Body of pancreas (tissue), 4 donors: ENCODE data around the gene TMEM201. TPM values are rescaled to one million over a fixed set of nuclear protein-coding genes. Genes with fewer than 3 reads are reported as not detected.

Experiments used
- ATAC-seq: fragments of 150-250 bp; one replicate; pipeline ENCODE4 v1.9.1; 2016
- DNase-seq, 4 donors: peaks; one replicate each; pipeline ENCODE4 v3.0.0-alpha.2; 2019
- H3K27ac ChIP-seq, 4 donors: fragments of 200-600 bp; sonication (generic); 1 replicate in 3 of 4; 2 replicates in 1 of 4; pipeline versions ENCODE4 v1.5.1 to v1.6.1; 2016 to 2019; ENCODE audit warnings: mild to moderate bottlenecking in 1 of 4, mixed read lengths in 1 of 4, moderate library complexity in 1 of 4
- H3K27me3 ChIP-seq, 2 donors: fragments of 200-600 bp; sonication (generic); one replicate each; pipeline ENCODE4 v1.6.0; 2016; ENCODE audit warnings: mild to moderate bottlenecking in 1 of 2
- H3K36me3 ChIP-seq, 2 donors: fragments of 200-600 bp; sonication (generic); replicated peaks in 1 of 2; 2 replicates each; pipeline ENCODE4 v1.5.1; 2016; ENCODE audit warnings: low read depth in 2 of 2; ENCODE audit not compliant: insufficient read depth in 1 of 2
- H3K4me1 ChIP-seq: fragments of 200-600 bp; sonication (generic); one replicate; pipeline ENCODE4 v1.6.0; 2016
- H3K4me3 ChIP-seq, 2 donors: fragments of 200-600 bp; sonication (generic); 1 replicate in 1 of 2; 2 replicates in 1 of 2; pipeline ENCODE4 v1.5.1; 2016 to 2019
- H3K9me3 ChIP-seq, 3 donors: fragments of 200-600 bp; sonication (generic); 1 replicate in 2 of 3; 2 replicates in 1 of 3; pipeline ENCODE4 v1.5.1; 2016
- CTCF ChIP-seq, 7 experiments: fragments of 450-650 bp in 4 of 7; fragments of 200-600 bp in 3 of 7; sonication (generic) in 3 of 7; IDR thresholded peaks; one replicate each; pipeline ENCODE4 v1.5.1; 2016 to 2019; ENCODE audit warnings: antibody characterized with exemption in 7 of 7
- POLR2A ChIP-seq, 3 donors: fragments of 450-650 bp; IDR thresholded peaks; one replicate each; pipeline ENCODE4 v1.6.1; 2016; ENCODE audit warnings: antibody characterized with exemption in 3 of 3, mild to moderate bottlenecking in 2 of 3
- WGBS, 2 donors: methylation state at CpG; one replicate each; pipeline ENCODE4 v1.1.5; 2017; 5-methylcytosine and 5-hydroxymethylcytosine counted together
- intact Hi-C: fragments of 100-400 bp; cut with DNase I; formaldehyde crosslinking; loops from one replicate; pipeline ENCODE4 v1.15.1; 2023
- total RNA-seq, 2 donors: library from RNA; depleted of rRNA; stranded (reverse); fragments of >200 nt; gene quantifications; one replicate each; pipeline ENCODE4 v1.1.0, GENCODE V29; 2016

Gene TMEM201
- total RNA-seq, 2 donors from 2014 or later = 7.3 to 12.5 TPM

DNA sequence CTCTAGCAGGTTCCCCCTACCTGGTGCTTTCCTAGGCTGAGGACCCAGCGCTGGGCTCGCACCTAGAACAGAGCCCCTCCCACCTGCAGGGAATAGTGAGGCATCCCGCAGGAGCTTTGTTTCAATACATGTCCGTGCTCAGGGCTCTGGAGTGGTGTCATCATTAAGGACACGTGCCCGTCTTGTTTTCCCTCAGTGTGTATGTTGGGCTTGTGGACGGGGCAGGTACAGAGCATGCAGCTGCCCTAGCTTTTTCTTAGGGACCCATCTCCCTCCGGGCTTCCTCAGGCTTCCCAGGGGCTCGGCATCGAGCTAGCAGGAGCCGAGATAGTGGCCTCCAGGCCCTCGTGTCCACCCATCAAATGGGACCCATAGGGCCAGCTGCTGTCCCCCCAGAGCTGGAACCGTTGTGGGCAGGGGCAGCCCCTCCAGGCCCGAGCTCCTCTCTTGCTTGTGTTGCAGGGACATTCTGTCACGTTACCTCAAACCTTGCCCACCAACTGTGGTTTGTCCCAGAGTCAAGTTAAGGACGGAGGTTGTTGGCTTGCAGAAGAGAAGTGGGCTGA is 3.9 kb downstream of the TMEM201 start:
- no peak overlapping the region for H3K4me3 ChIP-seq
- DNase-seq (peak in 1 of 4 donors; percentile 4), ATAC-seq (no peak)
- intact Hi-C loops = no loop called here
- peak overlapping the region in 1 of 4 donors; percentile 28 for H3K27ac ChIP-seq
- no peaks in the 10 kb centered on the region for H3K36me3 ChIP-seq
- 82 to 90% methylated on average over 4 to 16 of the region's 16 CpGs for WGBS, 2 donors
- no peaks in the 10 kb centered on the region for H3K9me3 ChIP-seq
- peaks cover 34% of the 10 kb centered on the region for H3K4me1 ChIP-seq
- no peak for TF ChIP-seq CTCF (IDR thresholded peaks at IDR 0.05)
- no peak for TF ChIP-seq POLR2A (IDR thresholded peaks at IDR 0.05)
- H3K27me3 ChIP-seq = no peaks in the 10 kb centered on the region

GRCh38 chr1:9593147-9593491 is 4.4 kb downstream of the TMEM201 start:
- H3K9me3 ChIP-seq = no peaks in the 10 kb centered on the region
- no peaks in the 10 kb centered on the region for H3K27me3 ChIP-seq
- H3K4me1 ChIP-seq = peaks cover 33% of the 10 kb centered on the region
- H3K36me3 ChIP-seq = no peaks in the 10 kb centered on the region
- TF ChIP-seq CTCF (IDR thresholded peaks at IDR 0.05) (no peak), POLR2A (IDR thresholded peaks at IDR 0.05) (no peak)
- DNase-seq (no peak), ATAC-seq (no peak)
- peak overlapping the region in 2 of 4 donors; percentile 22 to 28 for H3K27ac ChIP-seq
- no peak overlapping the region for H3K4me3 ChIP-seq
- intact Hi-C loops = no loop called here
- WGBS, 2 donors = 73 to 81% methylated on average over 5 to 6 of the region's 9 CpGs

DNA sequence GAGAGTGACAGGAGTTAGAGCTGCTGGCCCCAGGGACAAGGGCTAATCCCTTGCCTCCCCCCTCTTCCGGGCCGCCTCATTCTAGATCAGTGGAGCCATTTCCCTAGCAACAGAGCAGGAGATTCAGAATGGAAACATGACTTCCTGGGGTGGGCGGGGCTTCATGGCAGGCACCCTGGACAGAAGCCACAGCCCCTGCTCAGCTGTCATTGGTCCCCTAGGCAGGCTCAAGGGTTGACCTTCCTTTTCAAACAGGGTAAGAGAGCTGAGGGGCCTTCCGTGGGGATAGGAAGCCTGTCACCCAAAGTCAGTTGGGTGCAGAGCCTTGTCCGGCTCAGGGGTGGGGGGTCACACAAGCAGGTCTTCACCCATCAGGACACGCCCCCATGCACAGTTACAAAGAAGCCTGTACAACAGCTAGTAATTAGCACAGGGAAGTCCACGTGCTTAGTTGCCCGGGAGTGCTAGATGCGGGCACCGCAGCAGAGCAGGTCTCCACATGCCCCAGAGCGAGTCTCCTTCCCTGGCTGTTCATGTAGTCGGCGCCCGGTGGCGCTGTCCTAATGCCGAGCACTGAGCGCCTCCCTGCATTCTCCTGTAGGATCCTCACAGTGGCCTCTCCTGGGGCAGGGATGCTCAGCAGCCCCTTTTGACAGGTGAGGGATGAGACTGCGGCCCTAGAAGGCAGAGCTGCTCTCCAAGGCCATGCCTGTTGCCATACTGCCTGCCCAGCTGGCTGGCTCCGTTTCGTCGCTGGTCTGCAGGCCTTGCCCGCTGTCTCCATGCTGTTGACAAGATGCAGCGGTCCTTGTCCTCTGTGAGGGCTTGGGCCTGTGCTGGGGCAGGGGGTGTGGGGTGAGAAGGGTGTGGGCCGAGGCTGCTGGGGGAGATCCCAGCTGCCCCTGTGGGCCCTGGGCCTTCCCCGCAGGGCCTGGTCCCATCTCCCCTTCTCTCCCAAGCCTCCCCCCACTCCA is 5.1 kb downstream of the TMEM201 start:
- H3K4me3 ChIP-seq = no peak overlapping the region
- ATAC-seq = no peak

GRCh38 chr1:9594471-9595155 is 5.9 kb downstream of the TMEM201 start:
- WGBS, 2 donors = 91 to 99% methylated on average over 10 to 20 of the region's 20 CpGs
- ATAC-seq = no peak
- Histone ChIP-seq H3K27me3 (no peaks in the 10 kb centered on the region), H3K4me1 (peaks cover 26% of the 10 kb centered on the region), H3K27ac (no peak overlapping the region), H3K4me3 (no peak overlapping the region), H3K36me3 (no peaks in the 10 kb centered on the region), H3K9me3 (no peaks in the 10 kb centered on the region)
- DNase-seq = no peak
- no peak for TF ChIP-seq POLR2A (IDR thresholded peaks at IDR 0.05)
- TF ChIP-seq CTCF (IDR thresholded peaks at IDR 0.05) = no peak
- intact Hi-C loops = no loop called here

More for the DNA sequence above, 5.1 kb downstream of the TMEM201 start:
- peak; percentile 44 to 78 (median 67) for DNase-seq
- no peaks in the 10 kb centered on the region for H3K27me3 ChIP-seq
- 69 to 100% methylated on average over 2 to 22 of the region's 25 CpGs for WGBS, 2 donors
- TF ChIP-seq POLR2A (IDR thresholded peaks at IDR 0.05) = no peak
- TF ChIP-seq CTCF (IDR thresholded peaks at IDR 0.05) = no peak
- H3K4me1 ChIP-seq = peaks cover 31% of the 10 kb centered on the region
- intact Hi-C loops = no loop called here
- H3K9me3 ChIP-seq = no peaks in the 10 kb centered on the region
- peak overlapping the region in 2 of 4 donors; percentile 22 to 28 for H3K27ac ChIP-seq
- no peaks in the 10 kb centered on the region for H3K36me3 ChIP-seq
